Head of caudate nucleus (tissue), 42 donors: ENCODE results near the gene L3MBTL4.

Source experiments
- DNase-seq, 42 donors: peaks; one replicate each; pipeline versions ENCODE4 v3.0.0 to v3.0.0-alpha.2; 2020 to 2021; ENCODE audit warnings: mixed read lengths in 7 of 42
- intact Hi-C: fragments of 100-400 bp; cut with DNase I; formaldehyde crosslinking; loops from one replicate; pipeline ENCODE4 v1.15.0; 2022

The L3MBTL4 gene

DNA sequence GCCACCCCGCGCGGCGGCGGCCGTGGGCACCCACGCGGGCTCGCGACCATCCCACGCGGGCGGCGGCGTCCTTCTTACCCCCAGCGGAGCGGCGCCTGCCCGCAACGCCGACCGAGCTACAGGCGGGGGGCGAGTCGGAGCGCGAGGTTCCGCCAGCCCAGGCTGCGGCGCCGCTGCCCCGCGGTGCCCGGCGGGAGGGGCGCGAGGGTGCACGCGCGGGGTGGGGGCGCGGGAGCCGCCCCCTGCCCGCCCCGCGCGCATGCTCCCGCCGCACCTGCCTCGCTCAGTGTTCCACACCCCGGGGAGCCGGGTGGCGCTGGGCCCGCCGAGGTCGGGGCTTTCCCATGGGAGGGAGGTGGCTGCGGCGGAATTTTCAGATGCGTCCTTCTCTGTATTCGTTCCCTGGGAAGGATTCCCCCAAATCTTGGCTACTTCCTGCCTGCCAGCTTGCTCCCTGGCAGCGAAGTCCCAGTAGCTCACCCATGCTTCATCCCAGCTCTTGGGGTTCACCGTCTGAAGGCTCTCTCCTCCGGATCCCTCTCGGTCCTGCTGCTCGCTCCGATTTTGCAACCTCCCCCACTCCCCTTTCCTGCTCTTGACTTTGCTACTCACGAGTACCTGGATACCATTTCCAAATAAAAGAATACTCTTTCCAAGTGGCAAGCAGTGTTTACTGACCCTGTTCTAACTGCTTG is at the start of gene L3MBTL4:
TSS of gene L3MBTL4 (minus strand) at position 189 of the 695 bp plus-strand sequence. CDS start 103,286 bp downstream, outside the sequence.
- peak in 41 of 42 donors; percentile 23 to 83 (median 70) for DNase-seq

DNA sequence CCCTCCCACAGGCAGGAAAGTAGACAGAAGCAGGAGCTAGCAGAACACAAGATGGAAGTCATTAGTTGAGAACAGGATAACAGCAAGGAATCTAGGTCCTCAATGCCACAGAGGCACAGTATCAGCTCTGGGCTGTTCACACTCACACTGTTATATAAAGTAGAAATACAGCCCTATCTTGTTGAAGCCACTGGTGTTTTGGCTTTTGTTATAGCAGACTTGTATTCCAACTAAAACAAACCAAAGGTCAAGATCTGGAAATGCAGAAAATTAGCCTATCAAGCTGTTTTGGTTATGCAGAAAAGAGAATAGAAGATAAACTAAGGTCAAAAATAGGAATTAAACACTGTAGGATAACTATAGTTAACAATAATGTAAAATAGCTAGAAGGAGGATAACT is 37.5 kb upstream of the L3MBTL4 start:
- DNase-seq, result no peak
- intact Hi-C loops, result no loop called here

More for the DNA sequence above, at the start of gene L3MBTL4:
- intact Hi-C loops, result loop anchor here (10.0 kb wide), 1 partner anchor 990 kb away; no protein-coding TSS in a partner anchor

DNA sequence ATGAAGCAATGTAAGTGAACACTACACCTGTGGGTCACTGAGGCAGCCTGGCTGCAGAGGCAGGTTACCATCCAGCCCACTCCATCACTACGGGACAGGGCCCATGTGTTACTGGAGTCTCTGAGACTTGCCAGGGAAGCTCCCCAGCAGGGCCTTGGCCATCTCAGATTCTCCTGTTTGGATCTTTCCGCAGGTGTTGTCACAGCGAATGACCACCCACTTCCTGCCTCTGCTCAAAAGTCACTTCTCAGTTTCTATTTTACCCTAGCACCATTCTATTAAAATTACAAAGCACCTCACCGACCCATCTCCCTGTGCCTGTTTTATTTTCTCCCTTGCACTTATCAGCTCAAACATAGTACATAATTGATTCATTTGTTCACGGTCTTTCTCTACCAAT is 34.5 kb upstream of the L3MBTL4 start:
- DNase-seq, result no peak
- intact Hi-C loops, result no loop called here

DNA sequence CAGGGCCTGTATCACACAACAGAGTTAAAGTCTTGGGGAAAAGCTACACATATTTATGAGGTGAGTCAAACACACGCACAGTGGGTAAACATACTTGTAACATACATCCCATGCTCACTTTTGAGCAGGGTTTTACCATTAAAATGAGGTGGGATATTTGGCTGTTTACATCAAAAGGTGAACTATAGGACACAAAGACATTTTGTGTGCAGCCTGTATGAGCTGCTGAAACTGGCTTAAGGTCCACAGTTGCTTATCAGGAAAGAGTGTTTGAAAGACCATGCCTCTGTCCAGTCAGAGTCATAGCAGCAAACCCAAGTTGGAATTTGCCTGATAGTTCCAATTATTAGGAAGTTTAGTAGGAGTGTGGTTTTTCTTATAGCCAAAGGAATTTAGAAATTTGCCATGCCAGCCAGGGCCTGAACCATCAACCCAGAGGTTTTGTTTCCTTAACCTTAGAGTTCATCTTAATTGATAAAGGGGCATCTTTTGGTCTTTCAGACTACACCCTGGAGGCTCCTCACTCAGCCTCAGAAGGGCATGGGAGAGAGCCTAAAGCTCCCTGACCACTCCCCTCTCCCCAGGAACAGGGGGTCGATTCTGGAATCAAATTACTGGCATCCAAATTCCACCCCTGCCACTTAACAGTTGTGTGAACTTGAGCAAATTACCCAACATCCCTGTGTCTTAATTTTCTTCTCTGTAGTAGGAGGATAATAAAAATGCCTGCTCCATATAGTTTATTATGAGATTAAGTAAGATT is 29.9 kb upstream of the L3MBTL4 start:
- DNase-seq, result no peak
- intact Hi-C loops, result no loop called here

DNA sequence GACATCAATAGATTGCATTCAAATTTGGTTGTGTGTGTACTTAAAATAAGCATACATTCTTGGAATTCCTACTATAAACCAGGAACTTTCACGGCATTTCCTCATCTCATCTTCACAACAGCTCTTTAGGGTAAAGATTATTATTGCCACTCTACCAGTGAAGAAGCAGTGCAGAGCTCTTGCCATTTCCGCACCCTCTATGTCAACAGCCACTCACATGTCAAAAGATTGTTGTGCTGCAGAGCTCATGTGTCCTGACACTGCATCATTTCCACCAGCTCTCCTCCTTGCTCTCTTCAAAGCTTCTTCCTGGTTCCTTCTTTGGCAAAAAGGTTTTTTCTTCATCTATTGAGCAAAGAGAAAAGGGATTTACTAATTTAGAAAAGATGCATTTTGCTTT is 26.5 kb upstream of the L3MBTL4 start:
- no peak for DNase-seq
- intact Hi-C loops, result no loop called here

DNA sequence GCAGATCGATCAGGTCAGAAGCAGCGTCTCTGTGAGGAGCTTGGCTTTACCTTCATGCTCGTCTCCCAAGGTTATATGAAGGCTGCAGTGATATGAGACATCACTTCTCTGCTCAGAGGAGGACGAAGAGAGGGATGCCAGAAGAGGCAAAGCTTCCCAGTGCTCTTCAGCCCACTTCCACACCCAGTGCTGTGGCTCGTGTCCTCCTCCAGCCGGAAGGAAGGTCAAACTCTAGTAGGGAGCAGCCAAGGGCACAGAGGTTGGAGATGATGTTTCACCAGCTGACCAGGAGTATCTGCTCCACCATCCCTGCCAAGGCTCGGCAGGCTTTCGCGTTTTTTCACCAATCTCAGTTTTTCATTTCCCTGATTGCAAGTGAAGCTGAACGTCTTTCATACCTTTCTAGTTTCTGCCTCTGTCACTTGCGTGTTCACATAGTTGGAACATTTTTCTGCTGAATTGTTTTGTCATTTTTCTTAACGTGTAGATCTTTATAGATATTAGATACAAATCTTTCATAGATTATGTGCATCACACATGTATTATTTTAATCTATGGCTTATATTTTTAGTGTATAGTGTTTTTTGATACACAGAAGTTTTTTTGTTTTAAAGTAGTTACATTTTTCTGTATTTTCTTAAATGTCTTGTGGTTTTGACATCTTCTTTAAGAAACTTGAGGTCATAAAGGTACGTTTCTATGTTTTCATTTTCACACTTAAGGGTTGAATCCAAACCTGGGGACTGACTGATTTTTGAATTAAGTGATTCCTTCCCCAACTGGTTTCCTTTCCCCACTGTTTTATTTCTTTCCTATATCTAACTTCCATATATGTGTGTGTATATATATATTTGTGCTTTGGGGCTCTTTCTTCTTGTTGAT is 23.5 kb upstream of the L3MBTL4 start:
- intact Hi-C loops, result no loop called here
- no peak for DNase-seq

DNA sequence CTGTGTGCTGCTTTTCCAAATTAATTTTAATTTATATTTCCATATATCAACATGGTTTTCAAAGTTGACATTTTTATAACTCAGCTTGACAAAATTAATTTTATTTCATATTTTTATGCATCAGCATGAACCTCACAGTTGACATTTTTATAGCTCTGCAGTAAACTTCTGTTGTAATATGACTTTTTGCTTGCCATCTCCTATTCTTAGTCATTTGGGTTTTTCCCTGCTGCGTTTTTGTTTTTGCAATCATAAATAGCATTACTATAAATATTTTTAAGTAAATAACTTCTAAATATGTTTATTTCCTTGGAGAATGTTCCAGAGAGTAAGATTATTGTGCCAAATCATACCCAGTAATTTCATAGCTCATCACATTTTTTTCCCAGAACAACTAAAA is 21.0 kb upstream of the L3MBTL4 start:
- DNase-seq, result no peak
- intact Hi-C loops, result no loop called here

DNA sequence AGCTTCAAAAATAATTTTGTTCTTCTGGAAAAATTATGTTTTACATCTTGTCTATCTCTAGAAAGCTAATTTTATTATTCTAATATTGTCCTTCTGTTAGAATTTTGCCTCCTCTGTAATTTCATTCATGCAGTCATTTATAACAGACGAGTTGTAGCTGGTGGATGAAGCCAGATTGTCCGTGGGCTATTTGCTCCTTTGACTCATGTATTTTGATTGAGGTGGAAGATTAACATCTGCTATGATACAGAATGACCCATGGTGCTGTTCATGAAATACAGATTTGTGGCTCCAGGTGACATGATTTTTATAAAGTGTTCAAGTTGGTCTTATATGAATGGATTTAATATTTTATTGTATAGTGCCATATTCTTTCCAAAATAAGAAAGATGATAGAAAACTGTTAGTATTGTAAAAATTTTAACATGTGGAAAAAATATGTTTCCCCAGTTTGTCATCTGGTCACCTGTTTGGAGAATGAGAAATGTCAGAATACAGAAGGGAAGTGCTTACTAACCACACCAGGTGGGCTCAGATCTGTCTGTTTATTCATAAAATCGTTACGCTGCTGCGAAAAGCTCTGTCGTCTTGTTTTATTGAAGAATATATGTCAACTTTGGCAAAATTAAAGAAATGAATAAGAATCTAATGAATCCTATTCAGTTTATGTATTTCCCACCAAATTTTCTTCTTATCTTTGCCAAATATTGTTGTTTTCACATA is 20.4 kb upstream of the L3MBTL4 start:
- DNase-seq, result no peak
- intact Hi-C loops, result no loop called here

DNA sequence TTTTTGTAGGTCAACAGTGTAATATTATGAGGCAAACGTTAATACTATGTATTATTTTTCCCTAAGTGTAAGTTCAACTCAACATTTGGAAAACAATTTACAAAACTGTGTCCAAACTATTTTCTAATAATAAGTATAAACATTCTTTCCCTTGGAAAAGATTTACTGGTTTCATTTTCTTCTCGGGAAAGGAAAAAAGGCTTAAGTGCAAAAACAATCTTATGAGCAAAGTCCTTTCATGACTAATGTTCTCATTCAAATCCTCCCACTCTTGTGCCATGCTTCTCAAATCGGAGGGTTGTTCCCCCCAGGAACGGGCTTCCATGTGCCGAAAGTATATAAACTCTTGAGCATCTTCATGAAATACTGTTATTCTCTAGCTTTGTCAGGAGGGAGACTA is 19.8 kb upstream of the L3MBTL4 start:
- DNase-seq, result no peak
- intact Hi-C loops, result no loop called here

DNA sequence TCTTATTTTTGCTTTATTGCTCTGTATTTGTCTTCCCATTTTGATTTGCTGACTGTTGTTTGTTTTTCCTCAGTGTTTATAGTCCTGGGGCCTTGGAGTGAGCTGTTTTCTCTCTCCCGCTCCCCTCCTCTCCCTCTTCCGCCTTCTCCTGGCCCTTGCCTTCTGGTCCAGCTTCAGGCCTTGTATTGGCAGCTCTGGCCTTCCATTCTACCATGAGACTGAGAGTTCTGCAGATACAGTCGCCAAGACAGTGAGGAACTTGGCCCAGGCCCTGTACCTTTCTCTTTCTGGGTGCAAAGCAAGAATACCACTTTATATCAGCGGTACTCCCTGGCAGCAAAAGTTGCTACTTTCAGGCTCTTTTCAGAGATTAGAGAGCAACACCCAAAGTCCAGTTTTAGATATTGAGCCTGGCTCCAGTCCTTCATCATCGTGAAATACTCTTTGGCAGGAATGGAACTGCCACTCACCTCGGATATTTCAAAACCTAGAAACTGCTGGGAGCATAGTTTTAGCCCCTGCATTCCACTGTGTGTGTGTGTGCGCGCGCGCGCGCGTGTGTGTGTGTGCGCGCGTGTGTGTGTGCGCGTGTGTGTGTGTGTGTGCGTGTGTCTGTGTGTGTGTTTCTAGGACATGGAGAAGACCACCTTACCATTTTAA is 17.1 kb upstream of the L3MBTL4 start:
- no peak for DNase-seq
- intact Hi-C loops, result no loop called here

DNA sequence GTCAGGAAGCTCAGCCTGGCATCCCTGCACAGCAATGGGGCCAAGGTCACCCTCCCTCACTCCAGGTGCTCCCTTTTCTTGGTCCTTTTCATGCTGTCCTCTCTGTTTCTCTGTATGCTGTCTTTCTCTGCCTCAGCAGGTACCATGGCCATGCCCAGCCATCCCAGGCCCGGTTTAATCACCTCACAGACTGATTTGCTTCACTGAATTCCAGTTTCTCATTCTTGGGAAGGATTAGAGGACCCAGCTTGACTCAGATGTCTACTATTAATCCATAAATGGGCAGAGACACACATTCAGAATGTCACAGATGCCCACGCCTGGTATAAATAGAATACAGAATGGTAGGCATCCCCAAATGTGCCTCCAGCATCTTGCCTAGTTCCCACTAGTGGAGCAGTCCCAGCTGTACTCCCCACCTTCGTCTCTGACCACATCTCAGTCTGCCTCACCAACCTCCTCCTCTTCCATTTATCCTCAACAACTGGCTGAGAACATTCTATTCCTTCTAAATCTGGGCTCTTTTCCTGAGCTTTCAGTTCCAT is 14.2 kb upstream of the L3MBTL4 start:
- intact Hi-C loops, result no loop called here
- DNase-seq, result no peak

DNA sequence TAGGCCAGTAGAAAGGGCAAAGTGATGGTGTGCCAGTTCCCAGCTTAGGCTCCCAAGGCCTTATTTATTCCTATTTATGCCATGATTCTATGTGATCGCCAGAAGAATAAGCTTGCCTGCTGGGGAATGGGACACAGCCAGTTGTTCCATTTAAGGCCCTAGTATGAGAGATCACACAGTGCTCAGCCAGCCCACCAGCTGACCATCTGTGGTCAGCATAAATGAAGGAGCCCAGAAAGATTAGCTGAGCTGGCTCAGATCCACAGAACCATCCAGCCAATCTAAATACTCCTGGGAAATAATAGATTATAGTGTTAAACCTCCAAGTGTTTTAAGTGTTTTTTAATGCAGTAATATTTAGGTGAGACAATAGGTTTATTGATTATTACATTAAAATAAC is 12.6 kb upstream of the L3MBTL4 start:
- intact Hi-C loops, result no loop called here
- no peak for DNase-seq

DNA sequence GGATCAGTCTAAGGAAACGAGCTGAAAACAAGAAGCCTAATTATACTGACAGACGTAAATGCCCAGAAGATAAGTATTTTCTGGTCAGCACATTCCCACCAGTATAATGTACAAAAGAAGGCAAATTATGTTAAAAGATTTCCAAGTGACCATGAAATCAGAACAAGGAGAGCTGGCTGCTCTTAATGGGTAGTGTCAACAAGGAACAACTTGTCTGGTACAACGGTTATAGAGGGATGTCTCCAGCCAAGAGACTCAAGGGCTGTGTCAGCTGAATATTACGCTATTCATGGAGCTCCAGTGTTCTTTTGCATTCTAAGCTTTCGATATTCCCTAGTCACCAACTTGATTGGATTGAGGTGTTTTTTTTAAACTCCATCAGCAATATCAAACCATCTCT is 8.6 kb upstream of the L3MBTL4 start:
- intact Hi-C loops, result no loop called here
- no peak for DNase-seq

DNA sequence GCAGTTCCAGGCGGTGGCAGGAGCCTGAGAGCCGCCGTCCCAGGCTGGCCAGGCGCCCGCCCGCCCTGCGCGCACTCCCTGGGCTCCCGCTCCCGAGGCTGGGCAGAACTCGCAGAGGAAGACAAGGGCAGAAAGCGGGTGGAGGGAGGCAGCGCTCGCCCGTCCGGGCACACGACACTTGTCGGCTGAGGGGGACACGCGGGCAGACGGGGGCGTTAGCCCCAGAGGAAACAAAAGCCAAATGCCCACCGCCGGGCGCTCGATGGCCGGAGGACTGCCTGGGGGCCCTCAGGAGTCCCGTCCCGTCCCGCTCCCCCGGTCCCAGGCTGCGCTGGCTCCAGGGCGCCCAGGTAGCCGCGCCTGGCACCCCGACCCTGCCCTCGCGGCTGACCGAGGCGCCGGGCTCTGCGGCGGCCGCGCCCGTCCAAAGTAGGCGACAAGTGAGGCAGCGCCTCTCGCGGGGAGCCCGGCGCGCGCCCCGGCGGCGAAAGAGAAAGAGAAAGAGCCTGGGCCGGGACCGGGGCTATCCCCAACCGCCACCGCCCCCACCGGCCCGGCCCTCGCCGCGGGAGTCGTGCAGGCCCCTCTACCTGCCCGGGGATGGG is 491 bp downstream of the L3MBTL4 start:
- intact Hi-C loops, result loop anchor here (10.0 kb wide), 1 partner anchor 989 kb away; no protein-coding TSS in a partner anchor
- DNase-seq, result peak; percentile 25 to 88 (median 73)

DNA sequence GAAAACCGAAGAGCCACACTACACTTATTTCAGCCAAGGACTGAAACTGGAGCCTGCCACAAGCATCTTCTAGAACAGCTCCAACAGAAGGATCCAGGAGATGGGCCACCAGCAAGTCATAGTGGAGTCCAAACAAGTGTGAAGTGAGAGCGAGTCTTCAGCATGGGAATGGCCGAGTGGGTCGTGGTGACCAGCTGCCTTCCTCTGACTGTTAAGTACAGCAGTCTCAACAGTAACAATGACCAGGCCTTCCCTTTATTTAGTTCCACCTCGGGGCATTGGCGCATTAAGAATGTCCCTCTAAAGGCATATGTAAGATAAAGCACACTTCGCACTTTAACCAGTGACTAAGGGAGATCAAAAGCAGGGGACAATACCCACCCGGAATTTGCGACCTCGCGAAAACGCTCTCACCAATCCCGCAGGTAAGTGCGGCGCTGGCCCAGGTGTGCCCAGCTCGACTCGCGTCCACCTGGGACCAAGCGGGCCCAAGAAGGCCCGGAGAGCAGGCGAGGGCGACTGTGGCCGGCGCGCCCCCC is 1.1 kb downstream of the L3MBTL4 start:
- peak in 17 of 42 donors; percentile 15 to 44 (median 28) for DNase-seq
- intact Hi-C loops, result loop anchor here (10.0 kb wide), 1 partner anchor 989 kb away; no protein-coding TSS in a partner anchor

DNA sequence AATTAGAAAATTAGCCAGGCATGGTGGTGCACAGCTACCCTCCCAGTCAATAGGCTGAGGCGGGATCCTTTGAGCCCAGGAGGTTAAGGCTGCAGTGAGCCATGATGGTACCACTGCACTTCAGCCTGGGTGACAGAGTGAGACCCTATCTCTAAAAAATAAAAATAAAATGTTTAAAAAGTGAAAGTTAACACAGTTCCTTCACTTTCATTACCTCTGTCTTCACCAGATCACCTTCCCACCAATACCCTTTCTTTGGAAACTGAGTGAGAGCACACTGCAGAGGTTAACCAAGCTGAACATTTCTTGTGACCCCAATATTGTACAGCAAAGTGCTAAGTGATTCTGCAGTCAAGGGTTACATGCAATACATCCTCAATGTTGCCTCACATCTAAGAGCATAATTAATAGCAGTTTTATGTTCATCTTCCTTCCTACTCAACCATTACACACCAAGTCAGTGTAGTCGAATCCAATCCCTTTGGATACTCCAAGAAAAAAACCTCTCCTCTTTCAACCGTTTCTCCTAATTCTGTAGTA is 1.7 kb downstream of the L3MBTL4 start:
- intact Hi-C loops, result loop anchor here (10.0 kb wide), 1 partner anchor 988 kb away; no protein-coding TSS in a partner anchor
- no peak for DNase-seq

DNA sequence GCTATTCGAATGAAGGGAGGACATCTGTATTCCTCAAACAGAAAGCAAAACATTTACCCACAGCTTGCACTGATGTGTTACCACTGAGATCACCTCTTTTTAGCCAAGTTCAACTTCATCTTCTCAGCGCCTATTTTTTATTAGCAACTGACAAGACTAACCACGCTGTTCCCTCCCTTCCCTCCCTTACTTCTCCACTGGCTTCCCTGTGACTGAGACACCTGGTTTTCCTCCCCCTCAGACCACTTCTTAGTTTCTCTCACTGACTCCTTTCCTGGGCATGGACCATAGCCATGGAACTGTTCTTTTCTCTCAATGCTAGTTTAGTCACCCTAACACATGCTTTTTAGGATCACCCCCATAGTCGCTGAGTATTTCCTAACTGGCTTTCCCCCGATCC is 3.3 kb downstream of the L3MBTL4 start:
- no peak for DNase-seq
- intact Hi-C loops, result loop anchor here (10.0 kb wide), 1 partner anchor 987 kb away; no protein-coding TSS in a partner anchor
